AML-193 (cell line): ENCODE measurements around the gene RAB18.
"Not testable (repeated sequence)": the region's sequence is repeated elsewhere in the genome, so short reads cannot be mapped to it uniquely, and the experiment has no call there.

Experiments used
- DNase-seq, 2 experiments: peaks; one replicate each; lab custom pipeline; 2025; lab: John Stamatoyannopoulos, UW

Gene RAB18

GRCh38 chr10:27547047-27547446 is 42.9 kb downstream of the RAB18 start:
- no peak for DNase-seq

DNA sequence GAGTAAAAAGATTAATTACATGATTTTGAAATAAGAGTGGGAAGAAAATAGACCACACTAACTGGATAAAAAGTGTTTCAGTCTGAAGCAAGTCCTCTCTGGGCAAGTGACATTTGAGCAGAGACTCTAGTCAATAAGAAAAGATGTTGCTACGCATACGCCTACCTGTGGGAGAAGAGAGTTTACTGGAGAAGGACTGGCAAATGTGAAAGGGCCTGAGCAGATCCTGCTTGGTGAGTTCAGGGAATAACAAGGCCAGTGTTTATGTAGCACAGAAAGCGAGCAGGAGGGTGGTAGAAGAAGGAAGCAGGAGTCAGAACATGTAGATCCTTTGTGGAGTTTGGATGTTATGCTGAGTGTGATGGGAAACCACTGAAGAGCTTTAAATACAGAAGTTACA is 43.4 kb downstream of the RAB18 start:
- no peak for DNase-seq

DNA sequence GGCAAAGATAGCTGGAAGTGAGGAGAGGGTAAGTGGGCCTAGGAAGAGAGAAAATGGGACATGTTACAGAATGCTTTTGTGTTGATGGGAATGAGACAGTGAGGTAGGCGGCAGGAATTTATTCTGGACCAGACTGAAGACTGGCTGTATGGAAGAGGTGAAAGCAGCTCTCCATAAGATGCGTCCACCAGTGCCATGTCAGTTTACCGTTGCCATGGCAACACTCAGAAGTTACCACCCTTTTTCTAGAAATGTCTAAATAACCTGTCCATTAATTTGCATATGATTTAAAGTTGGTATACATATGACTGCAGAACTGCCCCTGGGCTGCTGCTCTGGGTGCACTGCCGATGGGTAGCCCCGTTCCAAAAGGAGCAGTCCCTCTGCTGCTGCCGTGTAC is 46.7 kb downstream of the RAB18 start:
- DNase-seq: no peak

- peak; percentile 50 to 52 for DNase-seq
Measured at GRCh38 chr10:27558612-27559020, 54.5 kb downstream of the RAB18 start.

GRCh38 chr10:27561334-27561733 is 57.2 kb downstream of the RAB18 start:
- DNase-seq: no peak

- no peak for DNase-seq
Measured at GRCh38 chr10:27564398-27564797, 60.3 kb downstream of the RAB18 start.

DNA sequence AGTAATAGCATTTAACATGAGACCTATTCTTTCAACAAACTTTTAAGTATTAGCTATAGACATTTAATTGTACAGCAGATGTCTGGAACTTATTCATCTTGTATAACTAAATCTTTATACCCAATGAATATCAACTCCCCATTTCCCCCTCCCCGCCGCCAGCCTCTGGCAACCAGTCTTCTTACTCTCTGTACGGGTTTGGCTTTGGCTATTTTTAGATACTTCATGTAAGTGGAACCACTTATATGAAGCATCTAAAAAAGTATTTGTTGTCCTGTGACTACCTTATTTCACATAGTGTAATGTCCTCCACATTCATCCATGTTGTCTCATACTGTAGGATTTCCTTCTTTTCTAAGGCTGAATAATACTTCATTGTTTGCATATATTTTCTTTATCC is 60.8 kb downstream of the RAB18 start:
- no peak for DNase-seq

- DNase-seq: no peak
Measured at GRCh38 chr10:27568196-27569175, 64.4 kb downstream of the RAB18 start.

- no peak for DNase-seq
Measured at GRCh38 chr10:27569946-27570345, 65.8 kb downstream of the RAB18 start.

GRCh38 chr10:27577038-27577437 is 72.9 kb downstream of the RAB18 start:
- DNase-seq: not testable (repeated sequence)

- no peak for DNase-seq
Measured at GRCh38 chr10:27578316-27578715, 74.2 kb downstream of the RAB18 start.

GRCh38 chr10:27581225-27581624 is 77.1 kb downstream of the RAB18 start:
- DNase-seq: no peak

DNA sequence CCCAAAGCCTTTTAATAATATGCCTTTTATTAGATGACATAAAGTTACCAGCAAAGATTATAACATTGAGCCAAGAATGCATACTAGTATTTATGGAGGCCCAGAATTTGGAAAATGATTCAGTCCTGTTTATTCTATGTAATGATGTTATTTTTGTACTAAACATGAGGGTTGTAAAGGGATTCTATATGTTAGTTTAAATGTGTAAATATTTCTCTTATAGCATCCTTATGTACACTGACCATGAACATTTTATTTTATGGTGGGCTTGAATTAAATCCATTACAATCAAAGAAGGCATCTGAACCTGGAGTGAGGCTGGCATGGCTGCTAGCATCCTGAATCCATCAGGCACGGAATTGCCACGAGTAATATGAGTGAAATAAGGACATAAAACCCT is 80.2 kb downstream of the RAB18 start:
- DNase-seq: no peak
